ENCODE results near the gene XAB2. TPM values are rescaled to one million over a fixed set of nuclear protein-coding genes. Genes with fewer than 3 reads are reported as not detected.

XAB2 gene
- total and polyA plus RNA-seq, 2 experiments from 2014 or later = 27.5 to 81.5 TPM

- Histone ChIP-seq H3K9me3 (ENCODE audit: low read depth) (no peaks in the 10 kb centered on the region), H3K4me3 (no peak overlapping the region), H3K27ac (no peak overlapping the region), H3K27me3 (peaks cover 20% of the 10 kb centered on the region), H3K36me3 (no peaks in the 10 kb centered on the region), H3K4me1 (ENCODE audit: low read depth) (no peaks in the 10 kb centered on the region)
- no peak for DNase-seq (ENCODE audit: low read depth in 1 of 2, low spot score in 1 of 2)
- TF ChIP-seq CTCF (IDR thresholded peaks at IDR 0.05; ENCODE audit: low read depth, low read length) = no peak
Observed at GRCh38 chr19:7598180-7598579, 31.2 kb downstream of the XAB2 start.

- peaks cover 20% of the 10 kb centered on the region for H3K27me3 ChIP-seq
- H3K9me3 ChIP-seq (ENCODE audit: low read depth) = no peaks in the 10 kb centered on the region
- no peaks in the 10 kb centered on the region for H3K4me1 ChIP-seq (ENCODE audit: low read depth)
- no peaks in the 10 kb centered on the region for H3K36me3 ChIP-seq
- DNase-seq (ENCODE audit: low read depth in 1 of 2, low spot score in 1 of 2) = no peak
- no peak overlapping the region for H3K27ac ChIP-seq
- no peak overlapping the region for H3K4me3 ChIP-seq
- TF ChIP-seq CTCF (IDR thresholded peaks at IDR 0.05; ENCODE audit: low read depth, low read length) = no peak
Observed at GRCh38 chr19:7597689-7598088, 31.7 kb downstream of the XAB2 start.

GRCh38 chr19:7596211-7596937, 33.0 kb downstream of the XAB2 start:
- Histone ChIP-seq H3K27me3 (peaks cover 20% of the 10 kb centered on the region), H3K9me3 (ENCODE audit: low read depth) (no peaks in the 10 kb centered on the region), H3K36me3 (no peaks in the 10 kb centered on the region), H3K4me3 (peak overlapping the region; percentile 72), H3K27ac (no peak overlapping the region), H3K4me1 (ENCODE audit: low read depth) (no peaks in the 10 kb centered on the region)
- DNase-seq (ENCODE audit: low read depth in 1 of 2, low spot score in 1 of 2) = no peak
- no peak for TF ChIP-seq CTCF (IDR thresholded peaks at IDR 0.05; ENCODE audit: low read depth, low read length)

GRCh38 chr19:7595466-7596133, 33.7 kb downstream of the XAB2 start, which contains the start of gene CAMSAP3:
Gene CAMSAP3 (plus strand): TSS chr19:7595863. CDS start chr19:7596003, 140 bp downstream.
- peak in 1 of 2 donors; percentile 83 for DNase-seq (ENCODE audit: low read depth in 1 of 2, low spot score in 1 of 2)
- H3K36me3 ChIP-seq = no peaks in the 10 kb centered on the region
- peaks cover 20% of the 10 kb centered on the region for H3K27me3 ChIP-seq
- H3K27ac ChIP-seq = no peak within 1 kb of the TSS
- no peak for TF ChIP-seq CTCF (IDR thresholded peaks at IDR 0.05; ENCODE audit: low read depth, low read length)
- H3K9me3 ChIP-seq (ENCODE audit: low read depth) = no peaks in the 10 kb centered on the region
- no peaks in the 10 kb centered on the region for H3K4me1 ChIP-seq (ENCODE audit: low read depth)
- H3K4me3 ChIP-seq = peak within 1 kb of the TSS; percentile 72

GRCh38 chr19:7590256-7590655, 39.1 kb downstream of the XAB2 start:
- H3K36me3 ChIP-seq = no peaks in the 10 kb centered on the region
- DNase-seq (ENCODE audit: low read depth in 1 of 2, low spot score in 1 of 2) = no peak
- no peak for TF ChIP-seq CTCF (IDR thresholded peaks at IDR 0.05; ENCODE audit: low read depth, low read length)
- no peaks in the 10 kb centered on the region for H3K4me1 ChIP-seq (ENCODE audit: low read depth)
- peaks cover 3% of the 10 kb centered on the region for H3K27me3 ChIP-seq
- no peaks in the 10 kb centered on the region for H3K9me3 ChIP-seq (ENCODE audit: low read depth)
- no peak overlapping the region for H3K27ac ChIP-seq
- H3K4me3 ChIP-seq = no peak overlapping the region

Data from cardiac muscle cell (in vitro differentiated cells and primary cell).